AG09309 (cell line): ENCODE results near the gene APLF.

ENCODE experiments used
- DNase-seq: peaks from one replicate; pipeline ENCODE4 v3.0.0-alpha.2; 2010; ENCODE audit warnings: low read depth
- H3K4me3 ChIP-seq: 2 replicates; pipeline ENCODE4 v1.5.1; 2011; ENCODE audit warnings: mild to moderate bottlenecking, low read depth, low read length, moderate library complexity; ENCODE audit not compliant: control insufficient read depth
- TF ChIP-seq, protein P1 (sequence below): IDR thresholded peaks from 2 replicates; pipeline ENCODE4 v1.5.1; 2011; ENCODE audit warnings: mild to moderate bottlenecking, low read depth, low read length, inconsistent platforms; ENCODE audit not compliant: insufficient read depth, control insufficient read depth; ENCODE audit errors: missing control alignments

The APLF gene

DNA sequence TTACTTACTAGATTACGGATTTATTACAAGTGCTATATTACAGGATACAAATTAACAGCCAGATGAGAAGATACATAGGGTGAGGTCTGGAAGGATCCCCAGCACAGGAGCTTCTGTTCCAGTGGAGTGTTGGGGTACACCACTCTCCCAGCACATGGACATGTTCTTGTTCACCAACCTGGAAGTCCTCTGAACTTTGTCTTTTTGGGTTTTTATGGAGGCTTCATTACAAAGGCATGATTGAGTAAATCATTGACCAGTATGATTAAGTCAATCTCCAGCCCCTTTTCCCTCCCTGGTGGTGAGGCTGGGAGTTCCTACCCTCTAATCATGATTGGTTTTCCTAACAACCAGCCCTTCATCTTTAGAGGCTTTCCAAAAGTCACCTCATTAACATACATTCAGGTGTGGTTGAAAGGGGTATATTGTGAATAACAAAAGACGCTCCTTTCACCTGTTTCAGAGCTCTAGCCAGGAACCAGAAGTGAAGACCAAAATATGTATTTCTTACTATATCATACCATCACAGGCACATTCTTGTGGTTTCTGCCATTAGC is 38.3 kb downstream of the APLF start:
- DNase-seq: no peak
- TF ChIP-seq, protein P1, sequence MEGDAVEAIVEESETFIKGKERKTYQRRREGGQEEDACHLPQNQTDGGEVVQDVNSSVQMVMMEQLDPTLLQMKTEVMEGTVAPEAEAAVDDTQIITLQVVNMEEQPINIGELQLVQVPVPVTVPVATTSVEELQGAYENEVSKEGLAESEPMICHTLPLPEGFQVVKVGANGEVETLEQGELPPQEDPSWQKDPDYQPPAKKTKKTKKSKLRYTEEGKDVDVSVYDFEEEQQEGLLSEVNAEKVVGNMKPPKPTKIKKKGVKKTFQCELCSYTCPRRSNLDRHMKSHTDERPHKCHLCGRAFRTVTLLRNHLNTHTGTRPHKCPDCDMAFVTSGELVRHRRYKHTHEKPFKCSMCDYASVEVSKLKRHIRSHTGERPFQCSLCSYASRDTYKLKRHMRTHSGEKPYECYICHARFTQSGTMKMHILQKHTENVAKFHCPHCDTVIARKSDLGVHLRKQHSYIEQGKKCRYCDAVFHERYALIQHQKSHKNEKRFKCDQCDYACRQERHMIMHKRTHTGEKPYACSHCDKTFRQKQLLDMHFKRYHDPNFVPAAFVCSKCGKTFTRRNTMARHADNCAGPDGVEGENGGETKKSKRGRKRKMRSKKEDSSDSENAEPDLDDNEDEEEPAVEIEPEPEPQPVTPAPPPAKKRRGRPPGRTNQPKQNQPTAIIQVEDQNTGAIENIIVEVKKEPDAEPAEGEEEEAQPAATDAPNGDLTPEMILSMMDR: no peak
- H3K4me3 ChIP-seq: no peak overlapping the region

DNA sequence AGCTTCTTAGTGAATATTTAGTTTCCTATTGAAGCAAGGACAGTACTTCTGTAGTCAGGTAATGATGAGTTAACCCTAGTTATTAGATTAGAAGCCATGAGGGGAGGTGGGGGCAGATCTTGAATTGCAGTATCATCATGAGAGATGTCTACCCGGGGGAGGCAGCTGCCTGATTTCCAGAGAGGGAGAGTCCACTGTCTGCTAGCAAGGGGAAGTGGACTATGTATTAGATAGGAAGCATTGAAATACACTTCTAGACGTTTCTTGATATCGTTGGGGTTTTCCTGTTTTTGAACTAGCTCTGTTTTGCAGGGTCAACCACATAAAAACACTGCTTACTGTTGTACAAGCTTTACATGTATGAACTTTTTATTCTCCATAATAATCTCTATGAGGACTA is 38.8 kb downstream of the APLF start:
- TF ChIP-seq, protein P1: no peak
- DNase-seq: no peak
- no peak overlapping the region for H3K4me3 ChIP-seq

DNA sequence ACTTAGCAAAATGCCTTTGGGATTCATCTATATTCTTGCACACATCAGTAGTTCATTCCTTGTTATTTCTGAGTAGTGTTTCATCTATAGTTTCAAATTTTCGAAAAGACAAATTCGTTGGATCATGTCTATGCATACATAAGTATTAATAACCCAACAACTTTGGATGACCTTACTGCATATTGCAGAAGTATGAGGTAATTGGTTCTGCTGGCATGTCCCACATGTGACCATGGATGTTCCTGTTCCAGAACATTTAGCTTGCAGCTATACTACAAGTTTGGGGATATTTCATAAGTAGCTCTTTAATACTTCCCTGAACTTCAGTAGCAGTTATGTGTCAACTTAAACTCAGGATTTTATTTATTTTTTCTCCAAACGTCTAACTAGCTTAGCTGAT is 44.9 kb downstream of the APLF start:
- no peak overlapping the region for H3K4me3 ChIP-seq
- TF ChIP-seq, protein P1: no peak
- no peak for DNase-seq

DNA sequence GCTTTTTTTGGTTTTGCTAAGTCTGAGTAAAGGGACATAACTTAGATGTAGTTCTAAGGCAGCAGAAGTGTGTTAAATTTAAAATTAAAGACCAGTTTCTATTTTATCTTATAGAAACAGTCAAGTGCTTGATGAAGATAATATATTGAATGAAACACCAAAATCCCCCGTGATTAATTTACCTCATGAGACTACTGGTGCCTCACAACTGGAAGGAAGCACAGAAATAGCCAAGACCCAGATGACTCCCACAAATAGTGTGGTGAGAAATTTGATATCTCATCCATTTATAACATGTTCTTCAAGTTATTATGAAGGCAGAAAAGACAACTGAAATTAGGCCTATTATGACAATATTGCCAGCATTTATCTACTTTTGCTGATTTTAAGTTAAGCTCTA is 45.6 kb downstream of the APLF start:
- no peak overlapping the region for H3K4me3 ChIP-seq
- TF ChIP-seq, protein P1: no peak
- DNase-seq: no peak

DNA sequence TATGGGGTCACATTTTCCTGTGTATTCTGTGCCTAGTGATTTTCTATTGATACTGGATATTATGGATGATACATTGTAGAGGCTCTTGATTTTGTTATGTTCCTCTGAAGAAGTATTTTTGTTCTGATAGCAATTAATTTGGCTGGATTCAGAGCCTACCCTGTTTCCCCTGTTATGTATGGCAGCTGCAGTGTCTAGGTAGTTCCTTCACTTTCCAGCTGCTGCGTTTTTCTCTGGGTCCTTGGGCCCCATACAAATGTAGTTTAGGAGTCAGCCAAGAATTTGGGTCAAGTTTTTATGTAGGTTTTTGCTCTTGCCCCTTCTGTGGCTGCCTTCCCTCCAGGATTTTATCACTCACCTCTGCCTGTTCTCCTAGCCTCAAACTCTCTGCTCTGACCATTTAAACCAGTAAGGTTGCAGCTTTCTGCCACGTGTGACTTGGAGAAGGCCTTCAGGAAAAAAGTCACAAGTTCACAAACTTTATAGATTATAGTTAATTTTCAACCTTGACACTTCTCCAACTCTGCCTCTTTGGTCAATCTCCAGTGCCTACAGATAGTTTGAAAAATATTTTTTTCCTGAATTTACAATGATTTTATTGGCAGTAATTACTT is 47.0 kb downstream of the APLF start:
- H3K4me3 ChIP-seq: no peak overlapping the region
- DNase-seq: no peak
- TF ChIP-seq, protein P1: no peak

DNA sequence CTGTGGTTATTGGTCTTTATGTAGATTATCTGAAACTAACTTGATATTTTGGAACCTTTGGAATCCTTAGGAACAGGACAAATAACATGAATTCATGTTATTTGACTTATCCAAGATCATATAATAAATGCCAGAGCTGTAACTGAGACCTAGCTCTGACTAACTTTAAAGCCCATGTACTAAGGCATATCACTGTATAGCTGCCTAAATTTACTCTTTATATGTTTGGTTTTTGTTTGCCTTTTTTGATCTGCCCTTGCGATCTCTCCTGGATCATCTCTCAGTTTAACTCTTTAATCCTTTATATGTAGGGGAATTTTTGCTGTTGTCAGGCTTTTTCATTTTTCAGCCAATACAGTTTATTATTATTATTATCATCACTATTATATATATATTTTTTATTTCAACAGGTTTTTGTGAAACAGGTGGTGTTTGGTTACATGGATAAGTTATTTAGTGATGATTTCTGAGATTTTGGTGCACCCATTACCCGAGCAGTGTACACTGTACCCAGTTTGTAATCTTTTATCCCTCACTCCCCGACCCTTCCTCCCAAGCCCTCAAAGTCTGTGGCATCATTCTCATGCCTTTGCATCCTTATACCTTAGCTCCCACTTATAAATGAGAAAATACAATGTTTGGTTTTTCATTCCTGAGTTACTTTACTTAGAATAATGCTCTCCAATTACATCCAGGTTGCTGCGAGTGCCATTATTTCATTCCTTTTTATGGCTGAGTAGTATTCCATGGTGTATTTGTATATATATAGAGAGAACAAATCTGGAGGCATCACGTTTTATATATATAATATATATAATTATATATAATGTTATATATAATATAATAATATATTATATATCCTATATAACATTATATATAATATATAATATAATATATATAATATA is 48.9 kb downstream of the APLF start:
- TF ChIP-seq, protein P1: no peak
- DNase-seq: no peak
- no peak overlapping the region for H3K4me3 ChIP-seq
